Heart left ventricle (tissue), 16 donors: ENCODE results near the gene NR2F1-AS1. TPM values are rescaled to one million over a fixed set of nuclear protein-coding genes. Genes with fewer than 3 reads are reported as not detected.

Experiments used
- ATAC-seq, 4 donors: fragments of 200-7000 bp; cut with Tn5 transposase; one replicate each; pipeline ENCODE4 v1.9.1; 2020 to 2022; ENCODE audit warnings: moderate library complexity in 4 of 4, mild to moderate bottlenecking in 3 of 4, moderate number of reproducible peaks in 1 of 4
- DNase-seq, 5 donors: peaks; one replicate each; pipeline ENCODE4 v3.0.0-alpha.2; 2020
- H3K27ac ChIP-seq, 12 donors: fragments of 200-600 bp; sonication (generic) in 4 of 12; one replicate each; pipeline versions ENCODE4 v1.5.0 to v1.8.0; 2016 to 2022; ENCODE audit warnings: mild to moderate bottlenecking in 2 of 12
- H3K27me3 ChIP-seq, 9 donors: fragments of 200-600 bp; sonication (generic) in 2 of 9; one replicate each; pipeline versions ENCODE4 v1.5.1 to v1.8.0; 2016 to 2022; ENCODE audit warnings: mild to moderate bottlenecking in 3 of 9
- H3K36me3 ChIP-seq, 9 donors: fragments of 200-600 bp; sonication (generic) in 2 of 9; one replicate each; pipeline versions ENCODE4 v1.5.0 to v1.8.0; 2018 to 2022; ENCODE audit warnings: mild to moderate bottlenecking in 2 of 9
- H3K4me1 ChIP-seq, 12 donors: fragments of 200-600 bp; sonication (generic) in 4 of 12; one replicate each; pipeline versions ENCODE4 v1.5.0 to v1.8.0; 2016 to 2022; ENCODE audit warnings: mild to moderate bottlenecking in 3 of 12
- H3K4me3 ChIP-seq, 12 donors: fragments of 200-600 bp; sonication (generic) in 4 of 12; one replicate each; pipeline versions ENCODE4 v1.5.0 to v1.8.0; 2017 to 2022; ENCODE audit warnings: mild to moderate bottlenecking in 9 of 12, moderate library complexity in 4 of 12
- H3K9me3 ChIP-seq, 12 donors: fragments of 200-600 bp; sonication (generic) in 4 of 12; one replicate each; pipeline versions ENCODE4 v1.5.0 to v1.8.0; 2016 to 2022; ENCODE audit warnings: mild to moderate bottlenecking in 1 of 12
- POLR2A ChIP-seq, 2 donors: fragments of 450-650 bp; IDR thresholded peaks; one replicate each; pipeline ENCODE4 v1.6.1; 2017; ENCODE audit warnings: antibody characterized with exemption in 2 of 2, mild to moderate bottlenecking in 2 of 2, moderate library complexity in 2 of 2
- WGBS, 4 donors: extraction: QIAGEN DNeasy Blood & Tissue Kit in 2 of 4; methylation state at CpG; one replicate each; pipeline versions ENCODE4 v1.1.5 to v1.1.7; 2013 to 2018; 5-methylcytosine and 5-hydroxymethylcytosine counted together
- intact Hi-C, 10 donors: fragments of 100-400 bp; cut with DNase I; formaldehyde crosslinking; loops; one replicate each; pipeline versions ENCODE4 v1.11.1 to v1.14.2; 2022
- polyA plus RNA-seq, 2 donors: library from polyadenylated mRNA; stranded (reverse); fragments of 200-250 nt; gene quantifications; one replicate each; pipeline ENCODE4 v1.2.3, GENCODE V29; 2013
- total RNA-seq, 9 donors: library from RNA; depleted of rRNA in 2 of 9; stranded (reverse); fragments of >200 nt in 2 of 9; fragmentation: NEBNext Ultra II Directional in 3 of 9; extraction: Animal tissue kit (Norgen Biotek cat#: 25700) in 3 of 9; gene quantifications; one replicate each; pipeline versions ENCODE4 v1.1.0 to v1.2.4, GENCODE V29; 2016 to 2023
- TF ChIP-seq, protein P1 (sequence below), 12 donors: fragments of 200-600 bp; sonication (generic) in 4 of 12; IDR thresholded peaks; one replicate each; pipeline versions ENCODE4 v1.5.0 to v1.8.0; 2018 to 2022; ENCODE audit warnings: antibody characterized with exemption in 12 of 12, mild to moderate bottlenecking in 5 of 12
- donor health status: ischemic (EF 13 %, LVEDD 7.1; RV severe dilation, severe dysfunction).
- donor health status: healthy with polysubstance abuse.
- donor health status: DM: no; HTN: yes; CAD: no.
- donor health status: DM: no; HTN: no; CAD: no.
- donor health status: ischemic (EF 25% LVEDD 6.9; RV normal size, moderate dysfunction).
- donor health status: ischemic (EF 25% LVEDD 5.7; RV mildly dilated, moderate dysfunction).
- donor health status: healthy.
- donor health status: DM: yes; HTN: yes; CAD: no.
- donor health status: ischemic (EF 35%, LVEDD 5.7; RV mildly dilated, moderate dysfunction).
- donor health status: nonischemic (EF 11% LVEDD 7.7; RV severe dilation, severe dysfunction).
- donor health status: DM: yes; HTN: yes; CAD: no.
- donor health status: PGD.
- donor health status: ischemic (EF 29% LVEDD 5.4; RV normal size, mild dysfunction).
- donor health status: nonischemic (EF 23%, LVEDD 6.1; RV moderate dilation, normal function).

Gene NR2F1-AS1
- total and polyA plus RNA-seq, 11 donors: 0.17 to 4.5 (median 0.67) TPM; not detected in 3

DNA sequence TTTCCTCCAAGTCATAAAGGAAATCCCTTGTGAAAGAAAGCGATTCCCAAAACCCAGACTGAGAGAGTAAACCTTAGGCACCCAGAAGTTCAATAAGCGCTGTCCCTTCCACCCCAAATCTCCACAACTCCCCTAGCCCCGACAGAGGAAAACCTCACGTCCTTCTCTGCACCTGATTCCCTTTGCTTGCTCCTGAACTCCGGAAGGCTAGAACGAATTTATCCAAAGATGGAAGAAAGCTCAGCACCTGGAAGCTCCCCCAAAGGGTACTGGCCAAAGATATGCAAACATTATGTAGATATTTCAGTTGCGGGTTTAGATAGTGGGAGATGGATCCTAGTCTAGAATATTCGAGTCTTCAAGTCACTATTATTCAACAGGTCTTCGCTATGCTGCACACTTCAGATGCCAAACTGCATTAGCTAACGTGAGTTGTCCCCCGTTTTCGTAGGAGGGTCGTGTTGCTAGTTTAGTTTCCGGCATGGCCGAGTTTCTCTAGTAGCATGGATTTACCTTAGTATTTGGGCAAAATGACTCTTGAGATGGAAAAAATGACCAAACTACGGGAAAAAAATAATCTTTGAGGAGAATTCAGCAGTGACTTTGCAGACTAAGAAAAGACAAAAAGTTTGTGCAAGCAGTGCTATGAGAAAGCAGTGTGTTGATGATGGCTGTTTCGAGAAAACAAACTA is 29.7 kb upstream of the NR2F1-AS1 start:
- Histone ChIP-seq H3K4me1 (peaks cover 0 to 20% (median 5%) of the 10 kb centered on the region in 12 donors), H3K27me3 (peaks cover 39 to 99% (median 85%) of the 10 kb centered on the region in 9 donors), H3K9me3 (no peaks in the 10 kb centered on the region), H3K36me3 (no peaks in the 10 kb centered on the region), H3K27ac (no peak overlapping the region), H3K4me3 (no peak overlapping the region)
- ATAC-seq: no peak
- intact Hi-C loops: loop anchor here in 1 of 10 donors (10.0 kb wide), 1 partner anchor 194 kb away; no protein-coding TSS in a partner anchor
- WGBS, 4 donors: 6 to 12% (median 10%) methylated on average over 17 of the region's 17 CpGs
- no peak for DNase-seq
- no peak for TF ChIP-seq POLR2A (IDR thresholded peaks at IDR 0.05)
- TF ChIP-seq, protein P1, sequence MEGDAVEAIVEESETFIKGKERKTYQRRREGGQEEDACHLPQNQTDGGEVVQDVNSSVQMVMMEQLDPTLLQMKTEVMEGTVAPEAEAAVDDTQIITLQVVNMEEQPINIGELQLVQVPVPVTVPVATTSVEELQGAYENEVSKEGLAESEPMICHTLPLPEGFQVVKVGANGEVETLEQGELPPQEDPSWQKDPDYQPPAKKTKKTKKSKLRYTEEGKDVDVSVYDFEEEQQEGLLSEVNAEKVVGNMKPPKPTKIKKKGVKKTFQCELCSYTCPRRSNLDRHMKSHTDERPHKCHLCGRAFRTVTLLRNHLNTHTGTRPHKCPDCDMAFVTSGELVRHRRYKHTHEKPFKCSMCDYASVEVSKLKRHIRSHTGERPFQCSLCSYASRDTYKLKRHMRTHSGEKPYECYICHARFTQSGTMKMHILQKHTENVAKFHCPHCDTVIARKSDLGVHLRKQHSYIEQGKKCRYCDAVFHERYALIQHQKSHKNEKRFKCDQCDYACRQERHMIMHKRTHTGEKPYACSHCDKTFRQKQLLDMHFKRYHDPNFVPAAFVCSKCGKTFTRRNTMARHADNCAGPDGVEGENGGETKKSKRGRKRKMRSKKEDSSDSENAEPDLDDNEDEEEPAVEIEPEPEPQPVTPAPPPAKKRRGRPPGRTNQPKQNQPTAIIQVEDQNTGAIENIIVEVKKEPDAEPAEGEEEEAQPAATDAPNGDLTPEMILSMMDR (IDR thresholded peaks at IDR 0.05): no peak

GRCh38 chr5:93609762-93610161 is 28.7 kb upstream of the NR2F1-AS1 start:
- Histone ChIP-seq H3K27me3 (peaks cover 41 to 100% (median 94%) of the 10 kb centered on the region in 9 donors), H3K4me3 (no peak overlapping the region), H3K4me1 (peaks cover 0 to 20% (median 5%) of the 10 kb centered on the region in 12 donors), H3K9me3 (no peaks in the 10 kb centered on the region), H3K36me3 (no peaks in the 10 kb centered on the region), H3K27ac (no peak overlapping the region)
- no peak for DNase-seq
- TF ChIP-seq, protein P1 (IDR thresholded peaks at IDR 0.05): no peak
- TF ChIP-seq POLR2A (IDR thresholded peaks at IDR 0.05): no peak
- 5 to 11% (median 7%) methylated on average over 7 of the region's 7 CpGs for WGBS, 4 donors
- intact Hi-C loops: loop anchor here in 9 of 10 donors (2.0 to 10.0 kb wide), 6 partner anchors 188 to 305 kb away; no protein-coding TSS in a partner anchor
- no peak for ATAC-seq

- ATAC-seq: no peak
- Histone ChIP-seq H3K27ac (no peak overlapping the region), H3K4me3 (no peak overlapping the region), H3K4me1 (peaks cover 0 to 25% (median 6%) of the 10 kb centered on the region in 12 donors), H3K9me3 (no peaks in the 10 kb centered on the region), H3K27me3 (peaks cover 41 to 100% (median 95%) of the 10 kb centered on the region in 9 donors), H3K36me3 (no peaks in the 10 kb centered on the region)
- WGBS, 4 donors: 9 to 27% (median 17%) methylated on average over 4 of the region's 4 CpGs
- intact Hi-C loops: loop anchor here in 8 of 10 donors (2.0 to 10.0 kb wide), 5 partner anchors 188 to 306 kb away; no protein-coding TSS in a partner anchor
- no peak for DNase-seq
- no peak for TF ChIP-seq POLR2A (IDR thresholded peaks at IDR 0.05)
- TF ChIP-seq, protein P1 (IDR thresholded peaks at IDR 0.05): no peak
Measured at GRCh38 chr5:93608855-93609254, 27.8 kb upstream of the NR2F1-AS1 start.
